Measurements from ENCODE around the gene SAP30BP. TPM values are rescaled to one million over a fixed set of nuclear protein-coding genes. Genes with fewer than 3 reads are reported as not detected.

Gene SAP30BP
- total and polyA plus RNA-seq, 2 donors (not counting 3 experiments of a cell fraction or from before 2014, with no cell fraction given) = 116 to 151 TPM

GRCh38 chr17:75743625-75744206 lies 76.6 kb downstream of the SAP30BP start:
- H3K79me2 ChIP-seq (ENCODE audit: control insufficient read depth, insufficient read depth, low read length) = no peaks in the 10 kb centered on the region
- dilution Hi-C loops (cut with MboI; ENCODE audit: extremely low pct_ligation_motif_present, low sequenced_read_pairs) = no loop called here
- no peaks in the 10 kb centered on the region for H3K4me1 ChIP-seq (ENCODE audit: control insufficient read depth, extremely low read depth, insufficient read depth, low read length)
- POLR2A ChIA-PET = no interaction called here
- H3K9me1 ChIP-seq (replicated peaks; ENCODE audit: control insufficient read depth, extremely low read depth, insufficient read depth, low read length) = no peaks in the 10 kb centered on the region
- no peaks in the 10 kb centered on the region for H3K27me3 ChIP-seq (ENCODE audit: control insufficient read depth in 2 of 2, insufficient read depth in 2 of 2, low read length in 2 of 2)
- FAIRE-seq (no peak), DNase-seq (ENCODE audit: low read depth, low spot score) (no peak)
- no peaks in the 10 kb centered on the region for H4K20me1 ChIP-seq (replicated peaks; ENCODE audit: control insufficient read depth, extremely low read depth, insufficient read depth, low read length)
- intact Hi-C loops (cut with micrococcal nuclease) = no loop called here
- TF ChIP-seq CTCF (IDR thresholded peaks at IDR 0.05; ENCODE audit: extremely low read depth in 1 of 2, insufficient read depth in 1 of 2, low read depth in 1 of 2, low read length in 2 of 2) (no peak), POLR2AphosphoS5 (IDR thresholded peaks at IDR 0.05; ENCODE audit: insufficient read depth, low read depth, low read length) (no peak), MYC (IDR thresholded peaks at IDR 0.05; ENCODE audit: low read depth, low read length) (no peak), POLR2A (IDR thresholded peaks at IDR 0.05; ENCODE audit: low read depth, low read length) (no peak), MAX (IDR thresholded peaks at IDR 0.05; ENCODE audit: insufficient read depth, insufficient read length) (no peak)
- H3K4me2 ChIP-seq (ENCODE audit: insufficient read depth, low read length) = no peak overlapping the region
- H2AFZ ChIP-seq (ENCODE audit: low read depth, low read length) = no peak overlapping the region
- no peak overlapping the region for H3K4me3 ChIP-seq (replicated peaks in 1 of 3; ENCODE audit: insufficient read depth in 1 of 3, low read depth in 1 of 3, low read length in 3 of 3)
- H3K27ac ChIP-seq (ENCODE audit: insufficient read depth, low read depth, low read length) = no peak overlapping the region
- CTCF ChIA-PET = interaction anchor here (1.2 to 12.2 kb wide), 4 partner anchors 24 to 113 kb away, joined by 3 to 653 read pairs (median 315); partner anchors contain the start of gene SMIM5
- no peak overlapping the region for H3K9ac ChIP-seq (replicated peaks; ENCODE audit: extremely low read depth, insufficient read depth, low read length)
- no peaks in the 10 kb centered on the region for H3K36me3 ChIP-seq (ENCODE audit: control insufficient read depth in 2 of 2, extremely low read depth in 1 of 2, insufficient read depth in 2 of 2, low read length in 2 of 2)
- no TSS peak for BruUV-seq (replicated peaks)
- no peaks in the 10 kb centered on the region for H3K9me3 ChIP-seq (replicated peaks; ENCODE audit: control insufficient read depth, insufficient read depth, low read length)

All from endothelial cell of umbilical vein (primary cell).